ENCODE measurements around the gene THSD8. TPM values are rescaled to one million over a fixed set of nuclear protein-coding genes. Genes with fewer than 3 reads are reported as not detected.
"Not testable (repeated sequence)": the region's sequence is repeated elsewhere in the genome, so short reads cannot be mapped to it uniquely, and the experiment has no call there.

THSD8 gene
- total RNA-seq, 2 donors from 2014 or later, result 1.8 to 3.2 TPM

DNA sequence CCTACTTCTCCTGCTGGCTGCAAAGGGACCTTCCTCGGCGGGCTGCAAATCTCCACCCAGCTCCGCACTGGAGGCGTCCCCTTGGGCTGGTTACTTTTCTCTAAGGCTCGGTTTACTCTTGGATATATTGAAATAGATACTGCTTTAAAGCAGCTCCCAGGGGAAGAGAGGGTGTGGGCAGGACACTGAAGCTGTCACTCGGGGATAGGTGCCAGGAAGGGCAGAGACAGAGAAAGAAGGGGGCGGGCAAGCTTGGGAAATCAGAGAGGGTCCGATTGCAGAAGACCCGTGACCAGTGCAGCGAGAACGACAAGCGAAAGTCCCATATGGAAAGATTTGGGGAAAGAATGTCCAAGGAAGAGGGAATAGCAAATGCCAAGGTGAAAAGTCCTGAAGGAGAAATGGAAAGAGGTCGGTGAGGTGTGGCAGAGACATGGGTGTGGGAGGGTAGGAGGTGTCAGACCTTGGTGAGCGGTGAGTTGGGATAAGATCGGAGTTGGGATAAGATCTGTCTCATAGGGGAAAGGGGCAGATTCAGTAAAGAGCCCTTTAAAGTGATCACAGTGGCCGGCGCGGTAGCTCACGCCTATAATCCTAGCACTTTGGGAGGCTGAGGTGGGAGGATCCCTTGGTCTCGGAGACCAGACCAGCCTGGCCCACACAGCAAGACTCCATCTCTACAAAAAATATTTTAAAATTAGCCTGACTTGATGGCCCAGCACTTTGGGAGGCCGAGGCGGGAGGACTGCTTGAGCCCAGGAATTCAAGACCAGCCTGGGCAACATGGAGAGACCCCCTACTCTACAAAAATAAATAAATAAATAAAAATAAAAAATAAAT is 618 bp downstream of the THSD8 start:
- intact Hi-C loops (cut with DNase I), result loop anchor here (5.0 kb wide), 1 partner anchor 35 kb away; no protein-coding TSS in a partner anchor
- peak; percentile 0 to 13 for ATAC-seq
- DNase-seq, result peak; percentile 33

DNA sequence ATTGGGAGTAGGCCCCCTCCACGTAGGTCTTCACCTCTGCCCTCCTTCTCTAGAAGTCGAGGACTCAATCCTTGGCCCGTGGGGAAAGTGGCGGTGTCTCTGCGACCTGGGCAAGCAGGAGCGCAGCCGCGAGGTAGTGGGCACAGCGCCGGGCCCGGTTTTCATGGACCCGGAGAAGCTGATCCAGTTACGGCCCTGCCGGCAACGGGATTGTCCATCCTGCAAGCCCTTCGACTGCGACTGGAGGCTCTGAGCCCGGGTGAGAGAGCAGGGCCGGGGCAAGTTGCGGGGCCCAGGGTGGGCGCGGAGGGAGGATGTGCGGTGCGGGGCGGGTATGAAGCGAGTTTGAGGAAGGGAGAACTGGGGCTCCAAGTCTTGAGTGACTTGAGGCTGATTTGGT is 2.2 kb downstream of the THSD8 start:
- DNase-seq (peak; percentile 23), ATAC-seq (no peak)
- intact Hi-C loops (cut with DNase I), result loop anchor here (5.0 kb wide), 1 partner anchor 37 kb away; no protein-coding TSS in a partner anchor

DNA sequence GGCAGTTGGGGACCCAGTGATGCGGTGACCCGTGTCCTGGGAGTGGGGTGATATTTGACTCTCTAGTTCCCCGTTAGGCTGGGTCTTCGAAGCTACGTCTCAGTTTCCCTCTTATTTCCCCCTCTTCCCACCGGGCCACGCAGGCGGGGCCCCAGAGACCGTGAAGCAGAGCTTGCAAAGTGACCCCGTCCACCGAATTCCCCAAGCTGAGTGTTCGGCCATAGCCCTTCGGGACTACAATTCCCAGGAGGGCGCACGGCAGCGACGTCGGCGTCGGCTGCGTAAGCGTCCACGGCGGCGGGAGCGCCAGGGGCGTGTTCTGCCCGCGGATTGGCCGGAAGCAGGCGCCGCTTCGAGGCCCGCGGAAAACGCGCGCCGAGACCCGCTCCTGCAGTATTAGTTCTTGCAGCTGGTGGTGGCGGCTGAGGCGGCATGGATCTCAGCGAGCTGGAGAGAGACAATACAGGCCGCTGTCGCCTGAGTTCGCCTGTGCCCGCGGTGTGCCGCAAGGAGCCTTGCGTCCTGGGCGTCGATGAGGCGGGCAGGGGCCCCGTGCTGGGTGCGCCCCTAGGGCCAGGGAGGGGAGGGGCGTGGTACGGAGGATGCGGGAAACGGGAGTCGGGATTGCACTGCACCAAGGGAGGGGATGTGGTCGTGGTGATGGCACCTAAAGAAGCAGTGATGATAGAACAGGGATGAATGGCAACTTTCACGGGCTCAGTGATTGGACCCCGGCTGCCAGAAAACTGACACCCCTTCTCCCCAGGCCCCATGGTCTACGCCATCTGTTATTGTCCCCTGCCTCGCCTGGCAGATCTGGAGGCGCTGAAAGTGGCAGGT is 4.6 kb downstream of the THSD8 start, which contains the start of gene RNASEH2A:
Gene RNASEH2A (plus strand): TSS at position 343 of the 840 bp plus-strand sequence. CDS start 90 bp downstream, at position 433.
- ATAC-seq (peak; percentile 90), DNase-seq (peak; percentile 94)
- intact Hi-C loops (cut with DNase I), result no loop called here

DNA sequence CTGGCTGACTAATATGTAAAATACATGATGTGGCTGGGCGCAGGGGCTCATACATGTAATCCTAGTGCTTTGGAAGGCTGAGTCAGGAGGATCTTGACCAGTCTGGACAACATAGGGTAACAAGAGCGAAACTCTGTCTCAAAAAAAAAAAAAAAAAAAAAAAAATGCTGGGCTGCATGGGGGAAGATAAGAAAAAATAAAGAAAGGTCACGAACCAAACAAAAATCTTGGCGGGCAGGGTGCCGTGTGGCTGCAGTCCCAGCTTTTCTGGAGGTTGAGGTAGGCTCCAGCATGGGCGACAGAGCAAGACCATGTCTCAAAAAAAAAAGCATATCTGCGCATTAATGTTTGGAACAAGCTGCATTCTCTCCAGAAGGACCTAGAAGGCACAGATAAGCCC is 13.2 kb downstream of the THSD8 start:
- ATAC-seq (no peak), DNase-seq (no peak)
- intact Hi-C loops (cut with DNase I), result no loop called here

DNA sequence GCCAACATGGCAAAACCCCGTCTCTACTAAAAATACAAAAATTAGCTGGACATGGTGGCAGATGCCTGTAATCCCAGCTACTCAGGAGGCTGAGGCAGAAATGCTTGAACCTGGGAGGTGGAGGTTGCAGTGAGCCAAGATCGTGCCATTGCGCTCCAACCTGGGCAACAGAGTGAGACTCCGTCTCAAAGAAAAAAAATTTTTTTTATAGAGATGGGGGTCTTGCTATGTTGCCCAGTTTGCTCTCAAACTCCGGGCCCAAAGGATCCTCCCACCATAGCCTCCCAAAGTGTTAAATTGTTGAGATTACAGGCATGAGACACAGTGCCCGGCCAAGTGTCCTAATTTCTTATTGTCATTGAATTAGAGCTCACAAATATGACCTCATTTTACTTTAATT is 15.3 kb downstream of the THSD8 start:
- intact Hi-C loops (cut with DNase I); ATAC-seq: not testable (repeated sequence)

DNA sequence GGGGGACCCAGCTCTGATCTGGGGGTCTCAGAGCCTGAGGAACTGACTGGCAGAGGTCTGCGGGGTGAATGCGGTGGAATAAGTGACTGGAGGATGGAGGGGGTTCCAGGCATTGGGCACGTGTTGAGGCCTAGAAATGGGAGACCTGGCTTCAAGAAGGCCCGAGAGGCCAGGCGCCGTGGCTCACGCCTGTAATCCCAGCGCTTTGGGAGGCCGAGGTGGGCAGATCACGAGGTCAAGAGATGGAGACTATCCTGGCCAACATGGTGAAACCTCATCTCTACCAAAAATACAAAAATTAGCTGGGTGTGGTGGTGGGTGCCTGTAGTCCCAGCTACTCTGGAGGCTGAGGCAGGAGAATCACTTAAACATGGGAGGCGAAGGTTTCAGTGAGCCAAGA is 15.9 kb downstream of the THSD8 start:
- ATAC-seq; intact Hi-C loops (cut with DNase I); DNase-seq: not testable (repeated sequence)

More for the DNA sequence above, 15.3 kb downstream of the THSD8 start:
- DNase-seq, result not testable (repeated sequence)

DNA sequence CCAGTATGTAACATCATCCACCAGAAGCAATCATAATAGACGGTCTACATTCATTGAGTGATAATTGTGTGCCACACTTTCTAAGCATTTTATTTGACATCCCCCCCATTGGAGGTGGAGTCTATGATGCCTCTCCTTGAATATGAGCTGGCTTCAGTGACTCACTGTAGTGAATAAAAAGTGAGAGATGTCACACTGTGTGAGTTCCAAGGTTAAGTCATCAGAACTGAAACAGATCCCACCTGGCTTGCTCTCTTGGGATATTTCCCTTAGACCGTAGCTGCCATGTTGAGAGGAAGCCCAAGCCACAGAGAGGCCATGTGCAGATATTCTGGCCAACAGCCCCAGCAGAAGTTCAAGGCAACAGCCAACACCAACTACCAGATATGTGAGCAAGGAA is 19.9 kb downstream of the THSD8 start:
- DNase-seq, result no peak
- intact Hi-C loops (cut with DNase I), result no loop called here
- no peak for ATAC-seq

DNA sequence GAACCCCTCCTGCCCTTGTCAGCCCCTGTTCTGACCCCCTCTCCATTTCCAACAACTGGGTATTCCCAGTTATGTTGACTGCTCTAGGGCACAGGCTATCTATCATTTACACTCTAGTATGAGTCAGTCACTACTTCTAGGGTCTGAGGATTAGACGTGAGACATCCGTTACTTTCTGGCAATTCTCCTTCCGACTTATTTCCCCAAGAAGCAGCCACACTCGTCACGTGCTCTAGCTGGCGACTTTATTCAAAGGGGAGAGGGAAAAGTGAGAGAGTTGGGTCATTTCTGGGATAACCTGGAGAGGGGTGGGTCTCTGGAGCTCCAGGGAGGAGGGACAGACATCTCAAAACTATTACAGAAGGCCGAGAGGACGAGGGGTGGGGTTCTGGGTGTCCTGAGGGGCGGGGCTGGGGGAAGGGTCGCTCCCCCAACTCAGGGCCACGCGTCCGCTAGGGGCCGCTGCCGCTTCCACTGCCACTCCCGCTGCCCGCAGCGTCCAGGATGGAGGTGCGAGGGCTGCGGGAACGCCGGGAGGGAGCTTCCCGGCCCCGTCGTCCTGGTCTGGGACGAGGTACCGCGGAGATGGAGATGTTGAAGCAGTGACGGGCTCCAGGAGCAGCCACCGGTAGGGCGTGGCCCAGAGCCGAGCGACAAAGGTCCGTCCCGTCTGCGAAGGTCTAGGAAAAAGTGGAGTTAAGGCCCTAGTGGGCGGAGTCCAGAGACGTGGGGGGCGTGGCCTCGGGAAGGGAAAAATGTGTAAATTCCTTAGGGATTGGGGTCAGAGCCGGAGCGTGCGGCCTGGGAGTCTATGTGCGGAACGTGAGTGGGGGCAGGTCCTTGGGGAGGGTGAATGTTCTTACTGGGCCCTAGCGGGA is 23.6 kb downstream of the THSD8 start:
- ATAC-seq (peak in 1 of 2 donors; percentile 17), DNase-seq (peak; percentile 31)
- intact Hi-C loops (cut with DNase I), result no loop called here

DNA sequence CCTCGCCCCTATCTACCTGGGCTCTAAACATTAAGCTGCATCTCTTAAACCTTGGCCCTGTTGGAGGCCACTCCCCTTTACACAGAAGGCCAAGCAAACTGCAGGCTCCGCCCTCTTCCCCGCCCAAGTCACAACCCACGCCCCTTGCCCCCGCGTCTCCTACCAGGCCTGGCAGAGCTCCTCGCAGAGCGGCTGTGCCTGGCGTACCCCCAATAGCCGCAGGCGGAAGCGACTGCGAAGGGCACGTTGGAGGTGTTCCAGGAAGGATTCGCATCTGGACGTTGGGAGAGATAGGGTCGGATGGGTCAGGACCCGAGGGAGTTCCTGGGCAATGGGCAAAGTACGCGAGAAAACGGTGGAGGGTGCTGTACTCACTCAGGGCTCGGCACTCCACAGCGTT is 26.6 kb downstream of the THSD8 start:
- ATAC-seq (peak in 1 of 2 donors; percentile 38), DNase-seq (peak; percentile 33)
- intact Hi-C loops (cut with DNase I), result no loop called here

DNA sequence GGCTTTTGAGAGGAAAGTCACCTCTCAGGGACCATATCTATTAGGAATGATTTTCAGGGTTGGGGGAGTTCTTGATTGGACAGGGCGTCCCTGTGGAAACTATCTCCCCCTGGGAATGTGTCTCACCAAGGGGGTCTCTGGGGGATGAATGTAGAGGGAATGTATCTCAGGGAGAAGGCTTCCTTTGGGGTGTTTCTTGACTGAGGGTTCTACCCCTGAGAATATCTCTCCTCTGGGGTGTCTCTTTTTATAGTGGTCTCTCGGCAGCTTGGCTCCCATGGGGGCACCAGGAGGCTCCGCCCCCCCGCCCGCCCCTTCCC is 31.5 kb downstream of the THSD8 start:
- no peak for ATAC-seq
- no peak for DNase-seq
- intact Hi-C loops (cut with DNase I), result no loop called here

DNA sequence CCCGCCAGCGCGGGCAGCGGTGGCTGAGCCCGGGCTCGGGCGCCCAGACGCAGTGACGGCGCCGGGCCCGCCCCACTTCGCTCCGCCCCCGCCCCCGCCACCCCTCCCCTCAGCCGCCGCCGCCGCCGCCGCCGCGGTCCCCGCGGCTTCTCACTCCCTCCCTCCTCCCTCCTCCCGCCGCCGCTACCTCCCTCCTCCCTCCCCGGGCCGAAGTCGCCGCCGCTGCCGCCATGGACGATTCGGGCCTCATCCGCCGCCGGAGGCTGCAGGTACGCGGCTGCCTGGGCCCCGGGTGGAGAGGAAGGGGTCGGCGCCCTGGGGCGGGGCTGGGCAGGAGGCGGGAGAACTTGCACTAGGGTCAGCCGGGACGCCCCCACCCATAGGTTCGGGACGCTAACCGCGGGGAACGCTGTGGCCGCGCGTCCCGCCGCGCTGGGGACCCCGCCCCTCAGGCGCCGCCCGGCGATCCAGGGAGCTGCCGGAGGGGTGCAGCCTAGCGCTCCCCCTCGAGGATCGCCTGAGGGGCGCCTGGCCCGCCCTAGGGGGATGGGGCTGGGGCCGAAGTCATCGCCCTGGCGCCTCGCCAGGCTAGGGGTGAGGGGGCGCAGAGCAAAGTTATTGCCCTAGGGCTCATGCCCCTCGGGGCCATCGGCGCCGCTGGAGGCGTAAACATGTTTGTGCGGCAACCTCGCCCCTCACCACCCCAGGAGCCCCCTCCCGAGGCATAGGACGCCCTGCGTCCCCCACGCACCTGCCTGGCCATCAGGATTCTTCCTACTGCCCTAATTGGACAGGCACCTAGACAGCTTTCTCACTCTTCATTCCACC is 32.1 kb downstream of the THSD8 start:
- DNase-seq (peak; percentile 28), ATAC-seq (peak in 1 of 2 donors; percentile 39)
- intact Hi-C loops (cut with DNase I), result no loop called here

DNA sequence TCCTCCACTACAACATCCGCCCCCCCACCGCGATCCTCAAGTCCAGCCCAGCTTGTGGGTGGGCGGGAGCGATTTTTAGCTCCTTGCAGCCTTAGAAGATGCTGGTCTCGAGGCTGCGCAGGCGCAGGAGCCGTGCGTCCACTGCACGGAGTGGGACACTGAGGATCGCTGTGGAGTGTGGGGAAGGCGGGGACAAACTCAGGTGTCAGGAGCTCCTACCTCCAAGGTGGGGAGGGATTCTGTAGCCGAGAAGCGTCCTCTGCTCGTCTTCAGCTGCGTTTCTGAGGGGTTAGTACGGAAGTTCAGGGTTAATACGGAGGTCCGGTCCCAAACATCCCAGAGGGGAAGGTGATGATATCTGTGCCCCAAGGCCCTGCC is 32.7 kb downstream of the THSD8 start, which contains the start of gene RTBDN:
Gene RTBDN (minus strand): TSS at position 14 of the 378 bp plus-strand sequence. CDS start 4,600 bp downstream, outside the sequence.
- no peak for ATAC-seq
- no peak for DNase-seq
- intact Hi-C loops (cut with DNase I), result no loop called here

DNA sequence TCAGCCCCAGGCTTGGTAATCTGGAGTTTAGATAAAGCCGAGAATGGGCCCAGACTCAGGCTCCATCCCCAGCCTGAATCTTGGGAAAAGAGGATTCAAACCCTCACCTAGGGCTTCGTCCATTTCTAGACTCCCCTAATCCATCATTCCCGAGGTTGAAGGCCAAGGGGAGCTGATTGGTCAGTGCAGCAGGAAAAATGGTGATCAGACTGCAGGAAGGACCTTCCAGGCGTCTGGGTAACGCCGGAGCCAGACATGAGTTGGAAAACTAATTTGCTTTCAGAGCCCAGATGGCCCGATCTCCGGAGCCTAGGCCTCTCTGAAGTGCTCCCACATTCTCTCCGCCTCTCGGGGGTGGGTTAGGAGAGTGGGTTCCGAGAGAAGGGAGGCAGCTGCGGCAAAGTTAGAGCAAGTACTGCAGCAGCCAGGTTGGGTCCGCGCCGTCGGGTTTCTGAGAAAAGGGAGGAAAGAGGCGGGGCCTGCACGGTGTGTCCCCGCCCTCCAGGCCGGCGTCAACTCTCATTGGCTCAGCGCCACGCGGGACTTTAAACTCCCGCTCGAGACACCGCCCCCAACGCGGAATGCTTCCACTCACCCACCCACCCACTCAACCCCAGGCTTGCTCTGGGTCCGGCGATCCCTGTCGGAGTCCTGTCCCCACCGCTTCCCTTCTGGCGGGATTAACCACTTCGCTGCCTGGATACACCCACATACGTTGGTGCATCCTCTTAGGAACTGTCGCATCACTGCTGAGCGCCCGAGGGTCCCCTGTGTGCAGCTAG is 33.3 kb downstream of the THSD8 start:
- DNase-seq, result peak; percentile 41
- intact Hi-C loops (cut with DNase I), result no loop called here
- no peak for ATAC-seq

DNA sequence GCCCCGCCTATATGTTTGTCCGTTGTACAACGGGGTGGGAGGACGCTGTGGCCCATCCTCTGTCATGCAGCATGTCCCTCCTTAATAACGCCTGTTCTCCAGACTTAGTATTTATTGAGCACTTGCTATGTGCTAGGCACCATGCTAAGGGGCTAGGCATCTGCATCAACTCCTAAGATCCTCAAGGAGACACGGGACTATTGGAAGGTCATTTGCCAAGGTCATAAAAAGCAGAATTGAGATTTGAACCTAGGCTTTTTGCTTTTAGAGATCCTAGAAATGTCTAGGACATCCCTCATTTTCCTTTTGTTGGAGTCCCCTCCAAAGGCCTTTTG is 34.6 kb downstream of the THSD8 start:
- intact Hi-C loops (cut with DNase I), result no loop called here
- no peak for ATAC-seq
- no peak for DNase-seq

DNA sequence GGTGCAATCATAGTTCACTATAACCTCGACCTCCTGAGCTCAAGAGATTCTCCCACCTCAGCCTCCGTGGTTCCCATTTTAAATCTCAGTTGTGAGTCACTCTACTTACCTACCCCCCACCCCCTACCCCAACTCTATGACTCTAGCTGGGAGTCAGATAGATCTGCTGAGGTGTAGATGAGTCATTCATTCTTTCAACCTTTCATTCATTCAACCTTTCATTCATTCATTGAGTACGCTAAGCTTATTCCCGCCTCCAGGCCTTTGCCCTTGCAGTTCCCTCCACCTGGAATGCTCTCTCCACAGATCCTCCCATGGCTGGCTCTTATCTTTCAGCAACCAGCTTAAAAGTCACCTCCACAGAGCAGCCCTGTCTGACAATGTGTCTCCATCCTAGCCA is 35.4 kb downstream of the THSD8 start:
- DNase-seq (no peak), ATAC-seq (no peak)
- intact Hi-C loops (cut with DNase I), result no loop called here

DNA sequence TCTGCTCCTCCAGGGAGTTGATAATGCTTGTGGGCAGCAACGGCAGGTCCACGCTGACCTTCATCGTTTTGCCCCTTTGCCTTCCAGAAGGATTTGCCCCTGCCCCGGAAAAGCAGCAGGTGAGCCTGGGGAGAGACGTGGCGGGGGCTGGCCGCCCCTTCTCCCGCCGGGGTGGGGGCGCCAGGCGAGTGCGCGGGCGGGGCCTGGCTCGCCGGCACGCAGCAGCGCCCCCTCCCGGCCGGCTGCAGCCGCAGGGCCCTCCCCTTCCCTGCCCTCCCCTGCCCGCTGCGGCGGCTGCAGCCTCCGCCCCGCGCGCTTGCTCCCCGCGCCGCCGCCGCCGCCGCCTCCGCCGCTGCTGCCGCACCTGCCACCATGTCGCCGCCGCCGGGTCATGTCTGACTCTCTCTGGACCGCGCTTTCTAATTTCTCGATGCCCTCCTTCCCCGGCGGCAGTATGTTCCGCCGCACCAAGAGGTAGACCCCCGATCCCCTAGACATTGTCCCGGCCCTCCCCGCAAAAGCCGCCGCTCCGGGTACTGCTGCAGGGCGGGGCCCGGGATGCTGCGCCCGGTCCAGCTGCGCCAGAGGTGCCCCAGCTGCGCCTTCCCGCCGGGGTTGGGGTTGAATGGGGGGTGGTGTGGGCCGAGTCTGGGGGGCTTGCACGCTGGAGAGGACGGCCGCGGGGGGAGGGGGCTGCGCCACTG is 36.5 kb downstream of the THSD8 start, which contains the start of gene MAST1:
Gene MAST1 (plus strand): TSS at position 334 of the 704 bp plus-strand sequence. CDS start 58 bp downstream, at position 392.
- DNase-seq, result peak; percentile 26
- peak; percentile 55 to 62 for ATAC-seq
- intact Hi-C loops (cut with DNase I), result no loop called here
